Measurements from ENCODE around the gene UBLCP1. TPM values are rescaled to one million over a fixed set of nuclear protein-coding genes. Genes with fewer than 3 reads are reported as not detected.
"Not testable (repeated sequence)": the region's sequence is repeated elsewhere in the genome, so short reads cannot be mapped to it uniquely, and the experiment has no call there.

Gene UBLCP1
- total and polyA plus RNA-seq, 2 donors from 2014 or later, result 17.1 to 25.1 TPM

GRCh38 chr5:159227452-159227851 is 35.6 kb upstream of the UBLCP1 start:
- H3K4me1 ChIP-seq (ENCODE audit: control insufficient read depth in 2 of 3, insufficient read depth in 2 of 3, low read depth in 1 of 3, low read length in 3 of 3), result peaks cover 0 to 4% (median 0%) of the 10 kb centered on the region in 3 donors
- FAIRE-seq (no peak), DNase-seq (no peak)
- H3K4me3 ChIP-seq (ENCODE audit: low read length in 3 of 3), result no peak overlapping the region
- TF ChIP-seq CTCF (IDR thresholded peaks at IDR 0.05; ENCODE audit: borderline replicate concordance, extremely low read depth, insufficient read depth), result no peak
- H3K27me3 ChIP-seq (ENCODE audit: control insufficient read depth, insufficient read depth, low read length), result no peaks in the 10 kb centered on the region
- H3K9ac ChIP-seq (ENCODE audit: low read length in 3 of 3), result no peak overlapping the region
- intact Hi-C loops (cut with DNase I), result no loop called here
- no peak overlapping the region for H3K27ac ChIP-seq (ENCODE audit: low read depth in 2 of 2, low read length in 2 of 2)
- H3K36me3 ChIP-seq (ENCODE audit: control insufficient read depth in 2 of 3, insufficient read depth in 3 of 3, low read length in 3 of 3), result no peaks in the 10 kb centered on the region
- no peaks in the 10 kb centered on the region for H3K9me3 ChIP-seq (ENCODE audit: control insufficient read depth in 2 of 3, insufficient read depth in 1 of 3, low read length in 3 of 3)

GRCh38 chr5:159228097-159228496 is 35.0 kb upstream of the UBLCP1 start:
- H3K27ac ChIP-seq (ENCODE audit: low read depth in 2 of 2, low read length in 2 of 2); intact Hi-C loops (cut with DNase I); H3K4me1 ChIP-seq (ENCODE audit: control insufficient read depth in 2 of 3, insufficient read depth in 2 of 3, low read depth in 1 of 3, low read length in 3 of 3); H3K27me3 ChIP-seq (ENCODE audit: control insufficient read depth, insufficient read depth, low read length); H3K9ac ChIP-seq (ENCODE audit: low read length in 3 of 3); H3K9me3 ChIP-seq (ENCODE audit: control insufficient read depth in 2 of 3, insufficient read depth in 1 of 3, low read length in 3 of 3); FAIRE-seq; H3K4me3 ChIP-seq (ENCODE audit: low read length in 3 of 3); DNase-seq; H3K36me3 ChIP-seq (ENCODE audit: control insufficient read depth in 2 of 3, insufficient read depth in 3 of 3, low read length in 3 of 3): not testable (repeated sequence)

- H3K4me3 ChIP-seq (ENCODE audit: low read length in 3 of 3), result no peak overlapping the region
- FAIRE-seq (no peak), DNase-seq (peak in 2 of 5 donors; percentile 13 to 35)
- peaks cover 0 to 4% (median 0%) of the 10 kb centered on the region in 3 donors for H3K4me1 ChIP-seq (ENCODE audit: control insufficient read depth in 2 of 3, insufficient read depth in 2 of 3, low read depth in 1 of 3, low read length in 3 of 3)
- H3K36me3 ChIP-seq (ENCODE audit: control insufficient read depth in 2 of 3, insufficient read depth in 3 of 3, low read length in 3 of 3), result no peaks in the 10 kb centered on the region
- TF ChIP-seq CTCF (IDR thresholded peaks at IDR 0.05; ENCODE audit: borderline replicate concordance, extremely low read depth, insufficient read depth), result no peak
- no peak overlapping the region for H3K27ac ChIP-seq (ENCODE audit: low read depth in 2 of 2, low read length in 2 of 2)
- no peak overlapping the region for H3K9ac ChIP-seq (ENCODE audit: low read length in 3 of 3)
- no peaks in the 10 kb centered on the region for H3K9me3 ChIP-seq (ENCODE audit: control insufficient read depth in 2 of 3, insufficient read depth in 1 of 3, low read length in 3 of 3)
- no peaks in the 10 kb centered on the region for H3K27me3 ChIP-seq (ENCODE audit: control insufficient read depth, insufficient read depth, low read length)
- intact Hi-C loops (cut with DNase I), result no loop called here
Measured at GRCh38 chr5:159230657-159231056, 32.4 kb upstream of the UBLCP1 start.

- Histone ChIP-seq H3K9me3 (ENCODE audit: control insufficient read depth in 2 of 3, insufficient read depth in 1 of 3, low read length in 3 of 3) (no peaks in the 10 kb centered on the region), H3K36me3 (ENCODE audit: control insufficient read depth in 2 of 3, insufficient read depth in 3 of 3, low read length in 3 of 3) (no peaks in the 10 kb centered on the region), H3K9ac (ENCODE audit: low read length in 3 of 3) (no peak overlapping the region), H3K27me3 (ENCODE audit: control insufficient read depth, insufficient read depth, low read length) (no peaks in the 10 kb centered on the region), H3K27ac (ENCODE audit: low read depth in 2 of 2, low read length in 2 of 2) (no peak overlapping the region), H3K4me3 (ENCODE audit: low read length in 3 of 3) (no peak overlapping the region), H3K4me1 (ENCODE audit: control insufficient read depth in 2 of 3, insufficient read depth in 2 of 3, low read depth in 1 of 3, low read length in 3 of 3) (peaks cover 0 to 4% (median 0%) of the 10 kb centered on the region in 3 donors)
- FAIRE-seq (no peak), DNase-seq (no peak)
- TF ChIP-seq CTCF (IDR thresholded peaks at IDR 0.05; ENCODE audit: borderline replicate concordance, extremely low read depth, insufficient read depth), result no peak
- intact Hi-C loops (cut with DNase I), result no loop called here
Measured at GRCh38 chr5:159231167-159231566, 31.9 kb upstream of the UBLCP1 start.

- H3K4me1 ChIP-seq (ENCODE audit: control insufficient read depth in 2 of 3, insufficient read depth in 2 of 3, low read depth in 1 of 3, low read length in 3 of 3); H3K27ac ChIP-seq (ENCODE audit: low read depth in 2 of 2, low read length in 2 of 2); H3K9me3 ChIP-seq (ENCODE audit: control insufficient read depth in 2 of 3, insufficient read depth in 1 of 3, low read length in 3 of 3); H3K27me3 ChIP-seq (ENCODE audit: control insufficient read depth, insufficient read depth, low read length); H3K9ac ChIP-seq (ENCODE audit: low read length in 3 of 3); intact Hi-C loops (cut with DNase I); H3K36me3 ChIP-seq (ENCODE audit: control insufficient read depth in 2 of 3, insufficient read depth in 3 of 3, low read length in 3 of 3); FAIRE-seq; H3K4me3 ChIP-seq (ENCODE audit: low read length in 3 of 3): not testable (repeated sequence)
- peak in 3 of 5 donors; percentile 39 to 72 (median 64) for DNase-seq
Measured at GRCh38 chr5:159235871-159236520, 27.1 kb upstream of the UBLCP1 start.
